ENCODE measurements around the gene KISS1R. TPM values are rescaled to one million over a fixed set of nuclear protein-coding genes. Genes with fewer than 3 reads are reported as not detected.
A peak's percentile ranks its signal among the peaks of the same experiment; 100 is the strongest.

The KISS1R gene
- polyA plus RNA-seq, 1 experiment = not detected

DNA sequence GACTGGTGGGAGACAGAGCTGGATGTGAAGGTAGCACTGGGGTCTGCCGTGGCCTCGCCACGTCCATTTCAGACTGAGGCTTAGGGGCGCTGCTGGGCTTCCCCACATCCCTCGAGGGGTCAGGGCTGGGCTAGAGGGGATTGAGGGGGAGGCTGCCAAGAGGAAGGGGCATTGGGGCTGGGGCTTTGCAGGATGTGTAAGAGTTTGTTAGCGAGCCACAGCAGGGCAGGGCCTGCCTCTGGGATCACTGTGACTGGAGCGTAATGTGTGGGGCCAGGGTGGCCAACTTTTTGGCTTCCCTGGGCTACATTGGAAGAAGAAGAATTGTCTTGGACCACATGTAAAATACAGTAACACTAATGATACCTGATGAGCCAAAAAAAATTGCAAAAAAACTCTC, 22.8 kb downstream of the KISS1R start:
- Histone ChIP-seq H3K4me3 (ENCODE audit: low read depth, low read length) (no peak overlapping the region), H3K36me3 (ENCODE audit: control insufficient read depth, insufficient read depth, low read length) (peaks cover 39% of the 10 kb centered on the region), H3K27me3 (ENCODE audit: control insufficient read depth, insufficient read depth, low read length) (no peaks in the 10 kb centered on the region)
- ChIA-PET POLR2A (no interaction called here), CTCF (no interaction called here)
- TF ChIP-seq, protein P1, sequence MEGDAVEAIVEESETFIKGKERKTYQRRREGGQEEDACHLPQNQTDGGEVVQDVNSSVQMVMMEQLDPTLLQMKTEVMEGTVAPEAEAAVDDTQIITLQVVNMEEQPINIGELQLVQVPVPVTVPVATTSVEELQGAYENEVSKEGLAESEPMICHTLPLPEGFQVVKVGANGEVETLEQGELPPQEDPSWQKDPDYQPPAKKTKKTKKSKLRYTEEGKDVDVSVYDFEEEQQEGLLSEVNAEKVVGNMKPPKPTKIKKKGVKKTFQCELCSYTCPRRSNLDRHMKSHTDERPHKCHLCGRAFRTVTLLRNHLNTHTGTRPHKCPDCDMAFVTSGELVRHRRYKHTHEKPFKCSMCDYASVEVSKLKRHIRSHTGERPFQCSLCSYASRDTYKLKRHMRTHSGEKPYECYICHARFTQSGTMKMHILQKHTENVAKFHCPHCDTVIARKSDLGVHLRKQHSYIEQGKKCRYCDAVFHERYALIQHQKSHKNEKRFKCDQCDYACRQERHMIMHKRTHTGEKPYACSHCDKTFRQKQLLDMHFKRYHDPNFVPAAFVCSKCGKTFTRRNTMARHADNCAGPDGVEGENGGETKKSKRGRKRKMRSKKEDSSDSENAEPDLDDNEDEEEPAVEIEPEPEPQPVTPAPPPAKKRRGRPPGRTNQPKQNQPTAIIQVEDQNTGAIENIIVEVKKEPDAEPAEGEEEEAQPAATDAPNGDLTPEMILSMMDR (IDR thresholded peaks at IDR 0.05; ENCODE audit: insufficient read depth, low read depth, low read length) = no peak
- no peak for DNase-seq (ENCODE audit: low read depth)

- peaks cover 39% of the 10 kb centered on the region for H3K36me3 ChIP-seq (ENCODE audit: control insufficient read depth, insufficient read depth, low read length)
- no peak overlapping the region; the same call in none of the 2 replicates for H3K4me3 ChIP-seq (ENCODE audit: low read depth, low read length)
- POLR2A ChIA-PET = interaction anchor here (0.6 kb wide), 1 partner anchor 88 kb away, joined by 6 read pairs; no protein-coding TSS in a partner anchor
- TF ChIP-seq, protein P1 (IDR thresholded peaks at IDR 0.05; ENCODE audit: insufficient read depth, low read depth, low read length) = no peak
- DNase-seq (ENCODE audit: low read depth) = no peak
- no peaks in the 10 kb centered on the region for H3K27me3 ChIP-seq (ENCODE audit: control insufficient read depth, insufficient read depth, low read length)
- CTCF ChIA-PET = no interaction called here
Observed at GRCh38 chr19:940591-941291, 23.6 kb downstream of the KISS1R start.

- Histone ChIP-seq H3K4me3 (ENCODE audit: low read depth, low read length) (peak overlapping the region; percentile 11; the same call in 1 of the 2 replicates), H3K27me3 (ENCODE audit: control insufficient read depth, insufficient read depth, low read length) (no peaks in the 10 kb centered on the region), H3K36me3 (ENCODE audit: control insufficient read depth, insufficient read depth, low read length) (peaks cover 36% of the 10 kb centered on the region)
- TF ChIP-seq, protein P1 (IDR thresholded peaks at IDR 0.05; ENCODE audit: insufficient read depth, low read depth, low read length) = no peak
- no peak for DNase-seq (ENCODE audit: low read depth)
- ChIA-PET POLR2A (no interaction called here), CTCF (no interaction called here)
Observed at GRCh38 chr19:941292-942132, 24.4 kb downstream of the KISS1R start.

GRCh38 chr19:942133-942645, 25.1 kb downstream of the KISS1R start:
- Histone ChIP-seq H3K4me3 (ENCODE audit: low read depth, low read length) (no peak overlapping the region), H3K36me3 (ENCODE audit: control insufficient read depth, insufficient read depth, low read length) (peaks cover 37% of the 10 kb centered on the region), H3K27me3 (ENCODE audit: control insufficient read depth, insufficient read depth, low read length) (no peaks in the 10 kb centered on the region)
- TF ChIP-seq, protein P1 (IDR thresholded peaks at IDR 0.05; ENCODE audit: insufficient read depth, low read depth, low read length) = no peak
- ChIA-PET POLR2A (no interaction called here), CTCF (interaction anchor here (0.9 kb wide), 1 partner anchor 42 kb away, joined by 4 read pairs; the partner anchor contains the start of gene WDR18)
- no peak for DNase-seq (ENCODE audit: low read depth)

Data from BJ (cell line).